ES-I3 (cell line): ENCODE measurements around the gene CASP5.
"Not testable (repeated sequence)": the region's sequence is repeated elsewhere in the genome, so short reads cannot be mapped to it uniquely, and the experiment has no call there.

Experiments
- H3K36me3 ChIP-seq: 2 replicates; pipeline ENCODE4 v1.6.1; 2013; ENCODE audit warnings: mild to moderate bottlenecking, low read length, control low read depth, moderate library complexity; ENCODE audit not compliant: insufficient read depth
- H3K4me1 ChIP-seq: 2 replicates; pipeline ENCODE4 v1.6.1; 2013; ENCODE audit warnings: mild to moderate bottlenecking, control low read depth, low read length; ENCODE audit not compliant: insufficient read depth
- H3K9ac ChIP-seq: 2 replicates; pipeline ENCODE4 v1.6.1; 2013; ENCODE audit warnings: low read depth, mild to moderate bottlenecking, low read length, moderate library complexity
- H3K9me3 ChIP-seq: 2 replicates; pipeline ENCODE4 v1.6.1; 2013; ENCODE audit warnings: mild to moderate bottlenecking, low read length, moderate library complexity; ENCODE audit not compliant: control insufficient read depth, insufficient read depth

The CASP5 gene

DNA sequence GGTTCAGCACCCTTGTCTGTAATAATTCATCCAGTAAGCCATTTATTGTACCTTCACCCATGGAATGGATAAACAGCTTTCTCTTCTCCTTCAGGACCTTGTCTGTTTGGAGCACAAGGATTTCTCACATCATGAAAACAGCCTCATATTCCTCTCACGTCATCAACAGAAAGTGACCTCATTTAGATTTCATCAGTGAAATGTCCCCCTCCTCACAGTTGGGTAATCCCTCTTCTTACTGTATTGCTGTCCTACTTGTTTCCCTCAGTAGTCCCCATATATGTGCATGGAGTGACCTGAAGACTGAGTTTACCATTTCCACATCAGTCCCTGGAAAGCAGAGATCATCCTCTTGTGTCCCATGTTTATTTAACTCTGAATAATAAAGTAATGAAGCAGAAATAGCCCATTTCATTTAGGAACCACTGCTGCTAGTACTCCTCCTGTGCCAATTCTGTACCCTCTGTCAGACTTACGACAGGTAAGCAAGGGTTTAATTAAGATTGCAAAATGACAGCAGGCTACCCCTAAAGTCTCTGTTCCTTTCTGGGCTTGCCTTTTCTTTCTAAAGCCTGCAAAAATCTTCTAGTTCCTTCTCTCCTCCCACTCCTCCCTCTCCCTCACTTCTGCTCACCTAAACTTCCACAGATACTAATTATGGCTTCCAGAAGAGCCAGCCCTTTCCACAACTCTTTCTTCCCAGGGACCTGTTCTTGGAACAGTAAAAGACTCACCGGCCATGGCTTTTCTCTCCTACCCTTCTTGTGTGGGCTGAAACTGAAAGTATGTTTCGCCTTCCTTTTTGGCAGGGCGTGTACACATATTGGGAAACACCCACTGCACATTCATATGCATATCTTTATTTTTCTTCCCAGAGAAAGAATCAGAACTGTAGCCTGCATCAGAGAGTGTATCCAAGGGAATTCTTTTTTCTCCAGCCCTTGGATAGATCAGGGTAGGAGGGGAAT, 21.9 kb upstream of the CASP5 start, which contains the start of gene CARD16:
Gene CARD16, minus strand, starts transcription at position 779 of the 968 bp plus-strand sequence. Its CDS starts 38 bp downstream, at position 741.
- H3K9ac ChIP-seq, H3K9me3 ChIP-seq, H3K4me1 ChIP-seq, H3K36me3 ChIP-seq: not testable (repeated sequence)

DNA sequence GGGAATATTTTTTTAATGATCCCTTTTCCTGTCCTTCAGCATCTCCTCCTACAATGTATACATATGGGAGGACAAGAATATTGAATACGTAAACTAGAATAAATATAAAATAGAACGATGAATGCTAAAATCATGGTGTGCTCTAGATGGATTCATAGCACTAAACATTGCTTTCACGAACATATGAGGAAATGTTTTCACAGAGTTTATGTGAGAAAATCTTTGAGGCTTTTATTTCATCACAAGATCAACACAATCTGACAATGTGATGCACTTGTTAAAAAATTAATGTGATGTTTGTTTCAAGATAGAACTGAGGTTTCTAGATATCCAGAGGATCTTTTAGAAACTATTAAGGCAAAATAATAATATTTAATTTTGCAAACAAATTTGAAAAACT, 19.2 kb upstream of the CASP5 start:
- Histone ChIP-seq H3K36me3 (no peaks in the 10 kb centered on the region), H3K9me3 (no peaks in the 10 kb centered on the region)

DNA sequence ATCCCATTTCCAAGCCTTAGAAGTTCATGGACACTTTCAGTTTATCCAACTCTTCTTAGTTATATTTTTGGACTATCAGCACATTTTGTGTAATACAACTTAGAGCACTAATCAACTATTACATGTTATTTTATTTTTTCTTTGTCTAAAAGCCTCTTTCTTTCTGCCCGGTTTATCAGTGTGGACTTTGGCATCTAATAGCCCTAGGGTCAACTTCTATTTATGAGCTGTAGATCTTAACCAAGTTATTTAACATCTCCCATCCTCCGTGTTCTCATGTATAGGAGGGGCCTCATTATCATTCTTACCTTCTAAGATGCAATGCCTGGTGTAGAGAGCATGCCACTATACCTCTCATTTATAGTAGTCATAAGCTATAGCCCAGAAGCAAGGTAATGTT, 17.7 kb upstream of the CASP5 start:
- H3K9me3 ChIP-seq = no peaks in the 10 kb centered on the region
- H3K9ac ChIP-seq = no peak overlapping the region
- no peaks in the 10 kb centered on the region for H3K36me3 ChIP-seq
- H3K4me1 ChIP-seq = no peaks in the 10 kb centered on the region

More for the DNA sequence above, 19.2 kb upstream of the CASP5 start:
- peaks cover 4% of the 10 kb centered on the region; the same call in 1 of the 2 replicates for H3K4me1 ChIP-seq
- H3K9ac ChIP-seq = no peak overlapping the region

DNA sequence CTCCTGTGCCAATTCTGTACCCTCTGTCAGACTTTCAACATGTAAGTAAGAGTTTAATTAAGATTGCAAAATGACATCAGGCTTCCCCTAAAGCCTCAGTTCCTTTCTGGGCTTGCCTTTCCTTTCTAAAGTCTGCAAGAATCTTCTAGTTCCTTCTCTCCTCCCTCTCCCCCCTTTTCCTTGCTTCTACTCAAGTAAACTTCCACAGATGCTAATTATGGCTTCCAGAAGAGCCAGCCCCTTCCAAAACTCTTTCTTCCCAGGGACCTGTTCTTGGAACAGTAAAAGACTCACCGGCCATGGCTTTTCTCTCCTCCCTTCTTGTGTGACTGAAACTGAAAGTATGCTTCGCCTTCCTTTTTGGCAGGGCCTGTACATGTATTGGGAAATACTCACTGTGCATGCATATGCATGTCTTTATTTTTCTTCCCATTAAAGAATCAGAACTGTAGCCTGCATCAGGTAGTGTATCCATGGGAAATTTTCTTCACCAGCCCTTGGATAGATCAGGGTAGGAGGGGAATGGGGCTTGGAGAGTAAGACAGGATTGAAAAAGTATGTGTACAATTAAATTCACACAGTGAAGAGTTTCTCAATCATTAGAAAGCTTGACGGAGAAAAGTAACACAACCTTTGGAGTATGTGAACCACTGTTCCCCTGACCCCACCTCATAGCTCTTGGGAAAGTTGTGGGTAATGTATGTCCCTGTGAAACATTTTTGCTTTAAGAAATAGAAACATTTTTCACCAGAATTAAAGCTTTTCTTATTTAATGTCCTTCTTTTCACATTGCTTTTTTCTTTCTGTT, 12.0 kb upstream of the CASP5 start, which contains the start of gene CASP1:
Gene CASP1, minus strand, starts transcription at position 332 of the 808 bp plus-strand sequence. Its CDS starts 31 bp downstream, at position 301.
- Histone ChIP-seq H3K4me1 (no peaks in the 10 kb centered on the region), H3K36me3 (no peaks in the 10 kb centered on the region), H3K9ac (no peak within 1 kb of the TSS), H3K9me3 (no peaks in the 10 kb centered on the region)

DNA sequence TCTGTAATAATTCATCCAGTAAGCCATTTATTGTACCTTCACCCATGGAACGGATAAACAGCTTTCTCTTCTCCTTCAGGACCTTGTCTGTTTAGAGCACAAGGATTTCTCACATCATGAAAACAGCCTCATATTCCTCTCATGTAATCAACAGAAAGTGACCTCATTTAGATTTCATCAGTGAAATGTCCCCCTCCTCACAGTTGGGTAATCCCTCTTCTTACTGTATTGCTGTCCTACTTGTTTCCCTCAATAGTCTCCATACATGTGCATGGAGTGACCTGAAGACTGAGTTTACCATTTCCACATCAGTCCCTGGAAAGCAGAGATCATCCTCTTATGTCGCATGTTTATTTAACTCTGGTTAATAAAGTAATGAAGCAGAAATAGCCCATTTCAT, 11.4 kb upstream of the CASP5 start:
- not testable (repeated sequence) for H3K9me3 ChIP-seq, H3K9ac ChIP-seq, H3K4me1 ChIP-seq, H3K36me3 ChIP-seq

DNA sequence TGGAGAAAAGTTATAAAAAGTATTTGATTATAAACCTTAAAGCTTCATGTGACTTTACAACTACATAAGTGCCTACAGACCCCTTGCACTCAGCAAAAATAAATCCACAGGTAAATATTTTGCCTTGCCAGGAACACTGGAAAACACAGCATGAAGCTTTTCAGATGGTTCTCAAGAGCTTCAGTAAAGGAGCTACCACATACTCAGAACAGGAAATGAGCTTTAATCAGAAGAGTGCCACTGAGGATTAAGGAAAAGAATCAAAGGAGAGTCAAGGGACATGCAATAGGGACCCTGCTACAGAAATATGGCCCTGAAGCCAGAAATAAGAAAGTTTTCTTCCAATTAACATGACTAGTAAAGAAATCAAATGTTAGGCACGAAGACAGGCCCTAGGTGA, 10.8 kb upstream of the CASP5 start:
- no peak overlapping the region for H3K9ac ChIP-seq
- H3K36me3 ChIP-seq = no peaks in the 10 kb centered on the region
- no peaks in the 10 kb centered on the region for H3K4me1 ChIP-seq
- no peaks in the 10 kb centered on the region for H3K9me3 ChIP-seq

DNA sequence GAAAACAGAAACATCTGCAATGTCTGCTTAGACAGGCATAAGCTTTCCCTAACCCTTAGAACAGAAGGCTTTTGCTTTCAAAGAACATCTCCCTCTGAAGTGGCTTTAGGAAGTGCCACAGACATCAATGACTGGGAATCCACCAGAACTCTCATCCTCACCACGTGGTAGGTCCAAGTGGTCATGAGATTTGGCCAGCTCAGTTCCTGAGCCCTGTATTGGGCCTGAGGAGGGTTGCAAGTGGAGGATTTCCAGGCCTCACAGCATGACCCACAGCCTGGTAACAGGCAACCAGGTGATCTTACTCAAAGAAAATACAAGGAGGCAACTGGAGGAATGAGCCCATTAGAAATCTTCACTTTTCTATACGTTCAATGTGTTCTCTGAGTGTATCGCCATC, 10.4 kb upstream of the CASP5 start:
- Histone ChIP-seq H3K9me3 (no peaks in the 10 kb centered on the region), H3K4me1 (no peaks in the 10 kb centered on the region), H3K9ac (no peak overlapping the region), H3K36me3 (no peaks in the 10 kb centered on the region)

DNA sequence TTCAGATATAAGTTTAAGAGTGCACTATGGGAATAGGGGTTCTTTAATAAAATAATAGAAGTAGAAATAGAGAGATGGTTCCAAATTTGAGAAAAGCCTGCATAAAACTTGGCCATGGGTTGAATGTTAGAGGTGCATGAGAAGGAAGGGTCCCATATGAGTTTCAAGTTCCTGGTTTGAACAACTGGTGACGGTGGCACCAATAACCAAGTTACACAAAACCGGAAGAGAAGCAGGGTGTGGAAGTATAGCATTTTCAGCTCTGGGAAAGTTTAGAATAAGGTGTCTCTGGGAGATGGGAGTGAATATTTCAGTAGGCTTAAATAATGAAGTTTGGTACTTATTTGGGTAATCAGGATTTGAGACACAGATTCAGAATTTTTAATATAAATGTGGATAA, 9.5 kb upstream of the CASP5 start:
- no peaks in the 10 kb centered on the region for H3K4me1 ChIP-seq
- H3K36me3 ChIP-seq = no peaks in the 10 kb centered on the region
- no peaks in the 10 kb centered on the region for H3K9me3 ChIP-seq
- no peak overlapping the region for H3K9ac ChIP-seq

DNA sequence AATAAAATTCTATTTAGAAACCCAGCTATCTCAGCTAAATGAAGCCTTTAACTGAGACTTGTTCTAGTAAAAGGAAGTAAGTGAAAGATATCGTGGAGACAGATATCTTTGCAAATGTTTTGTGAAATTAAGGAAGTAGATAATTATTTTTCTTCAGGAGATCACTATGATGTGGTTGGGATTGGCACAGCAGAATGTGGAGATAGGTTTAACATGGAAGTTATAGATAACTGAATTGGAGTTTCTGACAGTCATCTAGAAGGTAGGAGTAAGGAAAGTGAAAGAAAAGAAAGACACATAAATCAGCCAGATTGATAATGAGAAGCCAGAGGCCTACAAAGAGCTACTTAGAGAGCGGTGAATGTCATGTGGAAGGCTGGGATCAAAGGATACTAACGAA, 4.7 kb upstream of the CASP5 start:
- Histone ChIP-seq H3K9ac (no peak overlapping the region), H3K36me3 (no peaks in the 10 kb centered on the region)

DNA sequence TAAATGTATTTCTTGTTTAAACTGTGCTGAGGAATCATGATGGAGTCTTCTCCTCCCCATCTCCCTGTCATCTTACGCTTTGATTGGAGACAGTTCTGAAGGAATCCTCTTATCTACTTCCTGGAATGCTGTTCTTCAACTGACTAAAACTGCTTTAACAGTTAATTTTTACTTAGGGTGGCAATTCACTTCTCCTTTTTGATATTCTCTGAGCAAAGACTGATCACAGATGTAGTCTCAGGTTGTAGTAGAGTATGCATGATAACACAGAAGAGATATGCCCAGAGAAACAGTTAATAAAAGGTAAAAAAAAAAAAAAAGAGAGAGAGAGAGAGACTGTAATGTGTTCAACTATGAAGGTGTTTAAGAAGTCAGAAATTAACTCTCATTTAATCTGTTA, 1.4 kb upstream of the CASP5 start:
- no peak overlapping the region for H3K9ac ChIP-seq
- H3K4me1 ChIP-seq = no peaks in the 10 kb centered on the region
- no peaks in the 10 kb centered on the region; the same call in 1 of the 2 replicates for H3K9me3 ChIP-seq
- no peaks in the 10 kb centered on the region for H3K36me3 ChIP-seq

More for the DNA sequence above, 4.7 kb upstream of the CASP5 start:
- Histone ChIP-seq H3K4me1 (no peaks in the 10 kb centered on the region), H3K9me3 (no peaks in the 10 kb centered on the region; the same call in 1 of the 2 replicates)

DNA sequence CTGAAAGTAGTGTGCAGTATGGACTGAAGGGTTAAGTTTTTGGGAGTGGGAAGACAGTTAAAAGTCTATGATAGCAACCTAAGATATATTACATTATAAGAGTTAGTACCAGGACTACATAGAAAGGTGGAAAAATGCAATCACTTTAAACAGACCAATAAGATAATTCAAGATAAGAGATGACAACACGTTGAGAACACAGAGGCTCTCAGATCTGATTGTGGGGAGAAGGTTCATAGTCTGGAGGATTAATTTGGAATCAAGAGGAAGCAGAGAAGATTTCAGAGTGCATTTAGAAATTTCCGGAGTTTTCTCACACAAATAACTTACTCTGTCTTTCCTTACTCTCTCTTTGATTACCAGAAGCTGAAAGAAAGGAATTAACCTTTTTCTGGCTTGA, 441 bp downstream of the CASP5 start:
- H3K4me1 ChIP-seq = no peaks in the 10 kb centered on the region
- no peak overlapping the region for H3K9ac ChIP-seq
- no peaks in the 10 kb centered on the region; the same call in 1 of the 2 replicates for H3K9me3 ChIP-seq
- no peaks in the 10 kb centered on the region for H3K36me3 ChIP-seq

DNA sequence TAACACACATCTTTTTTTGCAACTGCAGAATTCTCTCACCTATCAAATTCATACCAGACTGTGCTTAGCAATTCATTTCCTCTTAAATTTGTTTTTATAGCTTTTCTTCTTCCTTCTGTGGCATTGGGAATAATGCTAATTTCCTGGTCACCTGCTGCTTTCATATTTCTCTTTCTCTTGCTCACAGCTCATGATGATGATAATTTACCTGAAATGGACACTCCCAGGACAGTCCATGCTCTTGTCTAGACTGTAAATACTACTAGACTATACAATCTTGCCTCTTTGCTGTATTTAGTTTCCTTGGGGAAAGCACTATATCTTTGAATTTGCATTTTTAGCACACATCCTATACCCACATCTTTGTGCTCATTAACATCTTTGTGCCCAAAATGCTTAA, 15.5 kb downstream of the CASP5 start:
- H3K9me3 ChIP-seq = no peaks in the 10 kb centered on the region
- H3K4me1 ChIP-seq = peaks cover 7% of the 10 kb centered on the region; the same call in 1 of the 2 replicates
- no peak overlapping the region for H3K9ac ChIP-seq
- no peaks in the 10 kb centered on the region for H3K36me3 ChIP-seq

DNA sequence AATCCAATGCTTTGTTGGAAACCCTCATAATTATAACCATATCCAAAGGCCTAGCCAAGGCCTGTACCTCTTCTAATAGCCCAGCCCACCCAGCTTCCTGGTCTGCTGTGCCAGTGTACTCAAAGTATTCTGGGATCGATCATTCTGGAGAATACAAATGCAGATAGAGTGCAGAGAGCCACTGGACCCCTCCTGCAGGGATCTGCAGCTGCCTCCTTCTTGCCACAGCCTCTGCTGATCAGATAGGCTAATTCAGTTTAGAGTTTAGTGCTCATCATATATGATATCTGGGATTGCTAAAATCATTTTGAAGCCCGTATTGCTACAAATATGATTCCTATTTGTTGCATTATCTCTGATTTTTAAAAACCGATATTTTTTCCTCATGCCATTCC, 17.5 kb downstream of the CASP5 start:
- Histone ChIP-seq H3K9ac (no peak overlapping the region), H3K9me3 (no peaks in the 10 kb centered on the region), H3K4me1 (peaks cover 7% of the 10 kb centered on the region; the same call in 1 of the 2 replicates), H3K36me3 (no peaks in the 10 kb centered on the region)

DNA sequence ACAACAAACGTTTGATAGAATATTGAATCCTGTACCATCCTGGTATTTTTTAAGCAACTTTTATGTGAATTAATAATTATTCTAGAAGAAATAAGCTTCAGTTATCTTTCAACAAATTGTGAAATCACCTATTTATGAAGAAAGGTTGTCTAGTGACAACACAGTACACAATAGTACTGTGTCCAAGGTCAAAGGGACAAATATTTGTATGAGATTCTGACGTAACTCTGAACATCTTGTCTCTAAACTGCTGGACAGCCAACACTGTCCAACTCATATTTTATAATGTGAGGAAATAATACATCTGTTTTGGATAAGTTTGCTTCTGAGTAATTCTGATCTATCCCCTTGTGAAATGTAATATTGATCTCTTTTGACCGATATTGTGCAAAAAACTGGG, 18.9 kb downstream of the CASP5 start:
- Histone ChIP-seq H3K36me3 (no peaks in the 10 kb centered on the region), H3K4me1 (peaks cover 7% of the 10 kb centered on the region; the same call in 1 of the 2 replicates), H3K9me3 (no peaks in the 10 kb centered on the region), H3K9ac (no peak overlapping the region)
